Upper lobe of right lung (tissue), 1 donor: ENCODE results near the gene CCDC157. TPM values are rescaled to one million over a fixed set of nuclear protein-coding genes. Genes with fewer than 3 reads are reported as not detected.
"Not testable (repeated sequence)": the region's sequence is repeated elsewhere in the genome, so short reads cannot be mapped to it uniquely, and the experiment has no call there.

Source experiments
- ATAC-seq: fragments of 200-7000 bp; cut with Tn5 transposase; one replicate; pipeline ENCODE4 v1.9.1; 2020; ENCODE audit warnings: mild to moderate bottlenecking, moderate library complexity
- DNase-seq: peaks from one replicate; pipeline ENCODE4 v3.0.0-alpha.2; 2020
- H3K27ac ChIP-seq: fragments of 200-600 bp; one replicate; pipeline ENCODE4 v1.8.0; 2022
- H3K27me3 ChIP-seq: fragments of 200-600 bp; one replicate; pipeline ENCODE4 v1.8.0; 2022; ENCODE audit warnings: mild to moderate bottlenecking
- H3K36me3 ChIP-seq: fragments of 200-600 bp; one replicate; pipeline ENCODE4 v1.8.0; 2022
- H3K4me1 ChIP-seq: fragments of 200-600 bp; one replicate; pipeline ENCODE4 v1.8.0; 2022
- H3K4me3 ChIP-seq: fragments of 200-600 bp; one replicate; pipeline ENCODE4 v1.8.0; 2022; ENCODE audit warnings: mild to moderate bottlenecking
- H3K9me3 ChIP-seq: fragments of 200-600 bp; one replicate; pipeline ENCODE4 v1.8.0; 2022
- intact Hi-C: fragments of 100-400 bp; cut with DNase I; formaldehyde crosslinking; loops from one replicate; pipeline ENCODE4 v1.11.0; 2022
- total RNA-seq: library from RNA; stranded (reverse); fragmentation: NEBNext Ultra II Directional; extraction: Animal tissue kit (Norgen Biotek cat#: 25700); gene quantifications from one replicate; pipeline ENCODE4 v1.2.1, GENCODE V29; 2021
- TF ChIP-seq, protein P1 (sequence below): fragments of 200-600 bp; IDR thresholded peaks from one replicate; pipeline ENCODE4 v1.8.0; 2022; ENCODE audit warnings: antibody characterized with exemption
- donor health status: DM: no; HTN: yes; CAD: no; lungs with severe emphysema.

The CCDC157 gene
- total RNA-seq, 1 donor from 2014 or later = 2.7 TPM

DNA sequence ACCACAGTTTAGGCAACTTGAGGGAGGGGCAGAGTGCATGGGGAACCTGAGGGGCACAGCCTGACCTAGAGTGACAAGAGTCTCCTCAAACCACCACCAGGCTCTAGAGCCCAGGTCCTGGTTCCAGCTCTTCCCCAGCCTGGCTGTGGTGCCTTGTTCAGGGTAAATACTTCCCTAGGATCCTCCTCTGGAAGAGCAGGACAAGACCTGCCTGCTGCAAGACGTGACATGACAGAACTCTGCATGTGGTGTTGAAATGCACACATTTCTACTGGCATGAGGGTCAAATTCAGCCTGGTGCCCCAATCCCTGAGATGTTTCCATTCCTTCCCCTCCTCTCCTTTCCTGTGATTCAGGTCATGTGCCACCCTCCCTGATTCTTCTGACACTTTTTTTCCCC is 43.4 kb downstream of the CCDC157 start:
- Histone ChIP-seq H3K4me3 (no peak overlapping the region), H3K9me3 (no peaks in the 10 kb centered on the region), H3K27ac (no peak overlapping the region), H3K27me3 (no peaks in the 10 kb centered on the region), H3K4me1 (peaks cover 13% of the 10 kb centered on the region), H3K36me3 (no peaks in the 10 kb centered on the region)
- TF ChIP-seq, protein P1, sequence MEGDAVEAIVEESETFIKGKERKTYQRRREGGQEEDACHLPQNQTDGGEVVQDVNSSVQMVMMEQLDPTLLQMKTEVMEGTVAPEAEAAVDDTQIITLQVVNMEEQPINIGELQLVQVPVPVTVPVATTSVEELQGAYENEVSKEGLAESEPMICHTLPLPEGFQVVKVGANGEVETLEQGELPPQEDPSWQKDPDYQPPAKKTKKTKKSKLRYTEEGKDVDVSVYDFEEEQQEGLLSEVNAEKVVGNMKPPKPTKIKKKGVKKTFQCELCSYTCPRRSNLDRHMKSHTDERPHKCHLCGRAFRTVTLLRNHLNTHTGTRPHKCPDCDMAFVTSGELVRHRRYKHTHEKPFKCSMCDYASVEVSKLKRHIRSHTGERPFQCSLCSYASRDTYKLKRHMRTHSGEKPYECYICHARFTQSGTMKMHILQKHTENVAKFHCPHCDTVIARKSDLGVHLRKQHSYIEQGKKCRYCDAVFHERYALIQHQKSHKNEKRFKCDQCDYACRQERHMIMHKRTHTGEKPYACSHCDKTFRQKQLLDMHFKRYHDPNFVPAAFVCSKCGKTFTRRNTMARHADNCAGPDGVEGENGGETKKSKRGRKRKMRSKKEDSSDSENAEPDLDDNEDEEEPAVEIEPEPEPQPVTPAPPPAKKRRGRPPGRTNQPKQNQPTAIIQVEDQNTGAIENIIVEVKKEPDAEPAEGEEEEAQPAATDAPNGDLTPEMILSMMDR = no peak
- no peak for DNase-seq
- no peak for ATAC-seq
- intact Hi-C loops = no loop called here

DNA sequence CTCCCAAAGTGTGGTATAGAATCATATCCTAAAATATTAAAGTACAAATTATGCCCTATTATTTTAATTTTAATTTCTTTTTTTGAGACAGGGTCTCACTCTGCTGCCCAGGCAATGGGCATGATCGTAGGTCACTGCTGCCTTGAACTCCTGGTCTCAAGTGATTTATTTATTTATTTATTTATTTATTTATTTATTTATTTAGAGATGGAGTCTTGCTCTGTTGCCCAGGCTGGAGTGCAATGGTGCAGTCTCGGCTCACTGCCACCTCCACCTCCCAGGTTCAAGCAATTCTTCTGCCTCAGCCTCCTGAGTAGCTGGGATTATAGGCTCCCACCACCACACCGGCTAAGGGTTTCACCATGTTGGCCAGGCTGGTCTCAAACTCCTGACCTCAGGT is 44.2 kb downstream of the CCDC157 start:
- H3K9me3 ChIP-seq, intact Hi-C loops, H3K27me3 ChIP-seq, H3K36me3 ChIP-seq, ATAC-seq, H3K27ac ChIP-seq, H3K4me3 ChIP-seq, DNase-seq: not testable (repeated sequence)
- peaks cover 13% of the 10 kb centered on the region for H3K4me1 ChIP-seq

DNA sequence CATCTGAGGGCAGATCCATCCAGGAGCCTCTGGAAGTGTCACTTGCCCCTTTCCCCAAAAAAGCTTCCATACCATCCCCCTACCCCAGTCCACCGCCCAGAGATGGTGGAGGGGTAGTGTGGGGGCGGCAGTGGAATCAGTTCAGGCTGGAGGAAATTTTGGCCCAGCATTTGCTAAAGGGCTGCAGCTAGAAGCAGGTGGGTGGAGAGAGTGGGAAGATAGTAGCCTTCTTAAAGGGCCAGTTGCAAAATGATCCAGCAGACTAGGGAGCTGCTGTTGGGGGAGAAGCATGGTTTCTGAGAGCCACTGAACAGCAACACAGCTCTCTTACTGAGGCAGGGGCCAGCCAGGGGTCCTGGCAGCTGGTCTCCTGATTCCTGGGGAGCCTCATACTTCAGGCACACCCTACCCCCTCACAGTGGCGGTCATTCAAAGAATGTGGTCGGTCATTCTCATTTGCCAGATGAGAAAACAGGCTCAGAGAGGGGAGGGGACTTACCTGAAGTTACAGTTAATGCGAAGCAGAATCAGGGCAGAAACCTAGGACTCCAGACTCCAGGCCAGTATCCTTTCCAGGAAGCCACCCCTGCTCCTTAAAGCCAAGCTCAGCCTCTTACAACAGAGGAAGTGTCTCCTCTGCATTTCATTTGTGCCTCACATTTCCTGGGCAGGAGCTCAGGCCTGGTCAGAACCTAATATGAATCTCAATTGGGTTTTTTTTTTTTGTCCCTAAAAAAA is 45.4 kb downstream of the CCDC157 start:
- DNase-seq = no peak
- H3K36me3 ChIP-seq = peaks cover 8% of the 10 kb centered on the region
- no peak overlapping the region for H3K27ac ChIP-seq
- TF ChIP-seq, protein P1 = no peak
- no peak overlapping the region for H3K4me3 ChIP-seq
- H3K4me1 ChIP-seq = peaks cover 6% of the 10 kb centered on the region
- ATAC-seq = no peak
- H3K27me3 ChIP-seq = no peaks in the 10 kb centered on the region
- H3K9me3 ChIP-seq = no peaks in the 10 kb centered on the region
- intact Hi-C loops = no loop called here

DNA sequence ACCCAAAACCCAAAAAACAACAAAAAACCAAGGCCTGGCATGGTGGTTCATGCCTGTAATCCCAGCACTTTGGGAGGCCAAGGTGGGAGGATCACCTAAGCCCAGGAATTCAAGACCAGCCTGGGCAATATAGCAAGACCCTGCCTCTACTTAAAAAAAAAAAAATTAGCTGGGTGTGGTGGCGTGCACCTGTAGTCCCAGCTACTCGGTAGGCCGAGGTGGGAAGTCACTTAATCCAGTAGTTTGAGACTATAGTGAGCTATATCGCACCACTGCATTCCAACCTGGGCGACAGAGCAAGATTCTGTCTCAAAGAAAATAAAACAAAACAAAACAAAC is 45.9 kb downstream of the CCDC157 start:
- H3K27ac ChIP-seq, intact Hi-C loops, H3K27me3 ChIP-seq, DNase-seq, H3K4me3 ChIP-seq, ATAC-seq, H3K4me1 ChIP-seq, H3K9me3 ChIP-seq: not testable (repeated sequence)
- peaks cover 13% of the 10 kb centered on the region for H3K36me3 ChIP-seq

DNA sequence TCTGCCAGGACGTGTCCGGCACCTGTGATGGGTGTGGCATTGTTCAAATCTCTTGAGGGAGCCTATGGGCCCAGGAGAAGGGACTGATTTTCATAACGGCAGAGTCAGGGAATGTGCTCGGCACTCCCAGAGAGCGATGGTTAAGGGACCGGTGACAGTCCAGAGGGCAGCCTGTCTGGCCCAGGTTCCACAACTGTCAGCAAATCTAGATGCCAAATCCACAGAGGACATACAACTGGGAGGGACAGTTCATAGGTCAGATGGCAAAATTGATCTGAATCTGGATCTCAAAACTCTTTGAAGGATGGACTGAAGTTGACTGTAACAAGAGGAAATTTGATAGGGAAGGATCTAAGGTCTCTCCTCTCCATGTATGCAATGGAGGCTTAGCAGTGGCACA is 47.5 kb downstream of the CCDC157 start:
- Histone ChIP-seq H3K27ac (no peak overlapping the region), H3K4me3 (no peak overlapping the region), H3K9me3 (no peaks in the 10 kb centered on the region), H3K27me3 (no peaks in the 10 kb centered on the region), H3K4me1 (no peaks in the 10 kb centered on the region), H3K36me3 (peaks cover 13% of the 10 kb centered on the region)
- intact Hi-C loops = no loop called here
- DNase-seq (no peak), ATAC-seq (no peak)
- TF ChIP-seq, protein P1 = no peak

DNA sequence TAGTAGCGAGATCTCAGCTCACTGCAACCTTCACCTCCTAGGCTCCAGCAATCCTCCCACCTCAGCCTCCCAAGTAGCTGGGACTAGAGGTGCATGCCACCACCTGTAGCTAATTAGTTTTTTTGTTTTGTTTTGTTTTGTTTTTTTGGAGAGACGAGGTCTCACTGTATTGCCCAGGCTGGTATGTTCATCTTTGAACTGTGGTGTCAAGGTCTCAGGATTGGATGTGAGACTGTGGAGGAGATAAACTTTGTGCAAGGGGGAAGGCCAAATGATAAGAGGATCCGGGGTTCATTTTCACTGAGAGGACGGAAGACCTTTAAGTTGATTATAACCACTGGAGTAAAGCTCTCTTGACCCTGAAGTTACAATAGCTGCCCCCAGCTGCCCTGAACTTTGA is 48.9 kb downstream of the CCDC157 start:
- no peak overlapping the region for H3K27ac ChIP-seq
- no peaks in the 10 kb centered on the region for H3K27me3 ChIP-seq
- no peak overlapping the region for H3K4me3 ChIP-seq
- intact Hi-C loops = no loop called here
- no peaks in the 10 kb centered on the region for H3K9me3 ChIP-seq
- ATAC-seq = no peak
- no peak for DNase-seq
- TF ChIP-seq, protein P1 = no peak
- peaks cover 13% of the 10 kb centered on the region for H3K36me3 ChIP-seq
- no peaks in the 10 kb centered on the region for H3K4me1 ChIP-seq

DNA sequence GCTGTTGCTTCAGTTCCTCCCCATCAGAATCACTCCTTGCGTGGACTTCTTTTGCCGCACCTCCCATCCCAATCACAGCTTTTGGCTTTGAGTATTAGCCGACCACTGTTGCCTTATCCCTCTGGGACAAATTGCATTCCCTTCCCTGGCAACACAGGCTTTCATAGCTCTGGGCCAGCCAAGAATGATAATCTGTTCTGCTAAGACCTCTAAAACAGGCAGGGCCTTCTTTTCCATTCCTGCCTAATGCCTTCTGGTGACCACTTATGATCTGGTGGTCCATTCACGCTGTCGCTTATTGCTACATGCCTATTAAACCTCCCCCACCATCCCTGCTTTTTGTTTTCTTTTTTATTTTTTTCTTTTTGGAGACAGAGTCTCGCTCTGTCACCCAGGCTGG is 49.6 kb downstream of the CCDC157 start:
- no peaks in the 10 kb centered on the region for H3K9me3 ChIP-seq
- H3K4me1 ChIP-seq = no peaks in the 10 kb centered on the region
- ATAC-seq (no peak), DNase-seq (no peak)
- H3K27me3 ChIP-seq = no peaks in the 10 kb centered on the region
- intact Hi-C loops = no loop called here
- peaks cover 17% of the 10 kb centered on the region for H3K36me3 ChIP-seq
- no peak overlapping the region for H3K4me3 ChIP-seq
- TF ChIP-seq, protein P1 = no peak
- H3K27ac ChIP-seq = no peak overlapping the region
